ENCODE data around the gene DLX1. TPM values are rescaled to one million over a fixed set of nuclear protein-coding genes. Genes with fewer than 3 reads are reported as not detected.

The DLX1 gene
- total and polyA plus RNA-seq, 4 donors: not detected

- peaks cover 0 to 3% (median 0%) of the 10 kb centered on the region in 4 donors for H3K27me3 ChIP-seq (ENCODE audit: control insufficient read depth in 4 of 4, insufficient read depth in 4 of 4, low read length in 3 of 4)
- no peaks in the 10 kb centered on the region for H3K36me3 ChIP-seq (ENCODE audit: control insufficient read depth in 4 of 4, insufficient read depth in 3 of 4, low read depth in 1 of 4, low read length in 3 of 4)
- no peak for DNase-seq (ENCODE audit: low spot score)
- no peak overlapping the region for H3K27ac ChIP-seq (ENCODE audit: low read depth in 1 of 2, low read length in 2 of 2)
- WGBS: 81% methylated on average over 3 of the region's 3 CpGs
- no peak overlapping the region for H3K4me3 ChIP-seq (ENCODE audit: low read depth in 1 of 3, low read length in 3 of 3)
- no peaks in the 10 kb centered on the region for H3K9me3 ChIP-seq (ENCODE audit: control insufficient read depth in 4 of 4, low read length in 3 of 4)
- H3K9ac ChIP-seq (ENCODE audit: low read depth in 1 of 2, low read length in 2 of 2): no peak overlapping the region
- H3K4me1 ChIP-seq (ENCODE audit: control insufficient read depth in 4 of 4, insufficient read depth in 4 of 4, low read length in 3 of 4): no peaks in the 10 kb centered on the region
- no peak for TF ChIP-seq NR2F2 (IDR thresholded peaks at IDR 0.05)
- no peak for TF ChIP-seq TAF1 (conservative IDR thresholded peaks at IDR 0.05)
- TF ChIP-seq CTCF (IDR thresholded peaks at IDR 0.05; ENCODE audit: low read depth, low read length, missing input control): no peak
- TF ChIP-seq EGR1 (IDR thresholded peaks at IDR 0.05; ENCODE audit: low read depth in 2 of 2): no peak
- TF ChIP-seq HNF4A (conservative IDR thresholded peaks at IDR 0.05): no peak
- TF ChIP-seq FOXA2 (IDR thresholded peaks at IDR 0.05): no peak
- no peak for TF ChIP-seq FOXA1 (IDR thresholded peaks at IDR 0.05)
- no peak for TF ChIP-seq SP1 (IDR thresholded peaks at IDR 0.05)
- no peak for TF ChIP-seq RXRA (IDR thresholded peaks at IDR 0.05)
- no peak for TF ChIP-seq MAX (IDR thresholded peaks at IDR 0.05)
- TF ChIP-seq YY1 (IDR thresholded peaks at IDR 0.05): no peak
- TF ChIP-seq REST (IDR thresholded peaks at IDR 0.05): no peak
- no peak for TF ChIP-seq GABPA (IDR thresholded peaks at IDR 0.05 in 1 of 2, conservative IDR thresholded peaks at IDR 0.05 in 1 of 2)
- TF ChIP-seq ZBTB33 (IDR thresholded peaks at IDR 0.05): no peak
- no peak for TF ChIP-seq ATF3 (IDR thresholded peaks at IDR 0.05)
- TF ChIP-seq HNF4G (IDR thresholded peaks at IDR 0.05): no peak
- TF ChIP-seq JUND (IDR thresholded peaks at IDR 0.05): no peak
- TF ChIP-seq RAD21 (IDR thresholded peaks at IDR 0.05): no peak
Observed at GRCh38 chr2:172134270-172134669, 49.0 kb downstream of the DLX1 start.
